Measurements from ENCODE around the gene COG4. TPM values are rescaled to one million over a fixed set of nuclear protein-coding genes. Genes with fewer than 3 reads are reported as not detected.
"Not testable (repeated sequence)": the region's sequence is repeated elsewhere in the genome, so short reads cannot be mapped to it uniquely, and the experiment has no call there.

The COG4 gene
- total RNA-seq, 4 donors from 2014 or later = 23.3 to 59.1 (median 29.6) TPM

- no peak for TF ChIP-seq CTCF (IDR thresholded peaks at IDR 0.05)
Observed at GRCh38 chr16:70529051-70529777, 5.9 kb upstream of the COG4 start.

GRCh38 chr16:70527315-70527996 is 4.1 kb upstream of the COG4 start:
- ATAC-seq (ENCODE audit: low FRiP score) = no peak
- no peak for TF ChIP-seq CTCF (IDR thresholded peaks at IDR 0.05)
- no peak for DNase-seq (ENCODE audit: low spot score)

More at GRCh38 chr16:70529051-70529777, 5.9 kb upstream of the COG4 start:
- no peak for ATAC-seq (ENCODE audit: low FRiP score)
- DNase-seq (ENCODE audit: low spot score) = no peak

GRCh38 chr16:70526403-70526802 is 3.0 kb upstream of the COG4 start:
- DNase-seq (ENCODE audit: low spot score) (no peak), ATAC-seq (ENCODE audit: low FRiP score) (no peak)
- TF ChIP-seq CTCF (IDR thresholded peaks at IDR 0.05) = no peak

GRCh38 chr16:70524399-70524825 is 1.1 kb upstream of the COG4 start:
- ATAC-seq (ENCODE audit: low FRiP score); DNase-seq (ENCODE audit: low spot score): not testable (repeated sequence)

GRCh38 chr16:70523743-70524398 is 517 bp upstream of the COG4 start, which contains the start of gene SF3B3:
SF3B3 (plus strand) TSS chr16:70523816; CDS start chr16:70526657, 2,841 bp downstream.
- peak; percentile 30 for DNase-seq (ENCODE audit: low spot score)
- ATAC-seq (ENCODE audit: low FRiP score) = peak; percentile 63
- no peak for TF ChIP-seq CTCF (IDR thresholded peaks at IDR 0.05)

- DNase-seq (ENCODE audit: low spot score) (no peak), ATAC-seq (ENCODE audit: low FRiP score) (no peak)
- no peak for TF ChIP-seq CTCF (IDR thresholded peaks at IDR 0.05)
Observed at GRCh38 chr16:70522216-70523075, 908 bp downstream of the COG4 start.

Measured in omental fat pad (tissue), 4 donors.